ENCODE results near the gene PGAP1. TPM values are rescaled to one million over a fixed set of nuclear protein-coding genes. Genes with fewer than 3 reads are reported as not detected.

The PGAP1 gene, protein sequence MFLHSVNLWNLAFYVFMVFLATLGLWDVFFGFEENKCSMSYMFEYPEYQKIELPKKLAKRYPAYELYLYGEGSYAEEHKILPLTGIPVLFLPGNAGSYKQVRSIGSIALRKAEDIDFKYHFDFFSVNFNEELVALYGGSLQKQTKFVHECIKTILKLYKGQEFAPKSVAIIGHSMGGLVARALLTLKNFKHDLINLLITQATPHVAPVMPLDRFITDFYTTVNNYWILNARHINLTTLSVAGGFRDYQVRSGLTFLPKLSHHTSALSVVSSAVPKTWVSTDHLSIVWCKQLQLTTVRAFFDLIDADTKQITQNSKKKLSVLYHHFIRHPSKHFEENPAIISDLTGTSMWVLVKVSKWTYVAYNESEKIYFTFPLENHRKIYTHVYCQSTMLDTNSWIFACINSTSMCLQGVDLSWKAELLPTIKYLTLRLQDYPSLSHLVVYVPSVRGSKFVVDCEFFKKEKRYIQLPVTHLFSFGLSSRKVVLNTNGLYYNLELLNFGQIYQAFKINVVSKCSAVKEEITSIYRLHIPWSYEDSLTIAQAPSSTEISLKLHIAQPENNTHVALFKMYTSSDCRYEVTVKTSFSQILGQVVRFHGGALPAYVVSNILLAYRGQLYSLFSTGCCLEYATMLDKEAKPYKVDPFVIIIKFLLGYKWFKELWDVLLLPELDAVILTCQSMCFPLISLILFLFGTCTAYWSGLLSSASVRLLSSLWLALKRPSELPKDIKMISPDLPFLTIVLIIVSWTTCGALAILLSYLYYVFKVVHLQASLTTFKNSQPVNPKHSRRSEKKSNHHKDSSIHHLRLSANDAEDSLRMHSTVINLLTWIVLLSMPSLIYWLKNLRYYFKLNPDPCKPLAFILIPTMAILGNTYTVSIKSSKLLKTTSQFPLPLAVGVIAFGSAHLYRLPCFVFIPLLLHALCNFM
- total RNA-seq: 10 to 100 TPM in 1 of 2 donors, 1 to 10 TPM in 1; 5.7 to 10.5 TPM

- H3K4me1 ChIP-seq: no peaks in the 10 kb centered on the region
- no peaks in the 10 kb centered on the region for H3K27me3 ChIP-seq
- peak; percentile 90 for DNase-seq (ENCODE audit: low spot score)
- TF ChIP-seq, protein P1, sequence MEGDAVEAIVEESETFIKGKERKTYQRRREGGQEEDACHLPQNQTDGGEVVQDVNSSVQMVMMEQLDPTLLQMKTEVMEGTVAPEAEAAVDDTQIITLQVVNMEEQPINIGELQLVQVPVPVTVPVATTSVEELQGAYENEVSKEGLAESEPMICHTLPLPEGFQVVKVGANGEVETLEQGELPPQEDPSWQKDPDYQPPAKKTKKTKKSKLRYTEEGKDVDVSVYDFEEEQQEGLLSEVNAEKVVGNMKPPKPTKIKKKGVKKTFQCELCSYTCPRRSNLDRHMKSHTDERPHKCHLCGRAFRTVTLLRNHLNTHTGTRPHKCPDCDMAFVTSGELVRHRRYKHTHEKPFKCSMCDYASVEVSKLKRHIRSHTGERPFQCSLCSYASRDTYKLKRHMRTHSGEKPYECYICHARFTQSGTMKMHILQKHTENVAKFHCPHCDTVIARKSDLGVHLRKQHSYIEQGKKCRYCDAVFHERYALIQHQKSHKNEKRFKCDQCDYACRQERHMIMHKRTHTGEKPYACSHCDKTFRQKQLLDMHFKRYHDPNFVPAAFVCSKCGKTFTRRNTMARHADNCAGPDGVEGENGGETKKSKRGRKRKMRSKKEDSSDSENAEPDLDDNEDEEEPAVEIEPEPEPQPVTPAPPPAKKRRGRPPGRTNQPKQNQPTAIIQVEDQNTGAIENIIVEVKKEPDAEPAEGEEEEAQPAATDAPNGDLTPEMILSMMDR (IDR thresholded peaks at IDR 0.05): no peak
- H3K9me3 ChIP-seq: no peaks in the 10 kb centered on the region
- peak within 1 kb of the TSS; percentile 60 to 92 for H3K4me3 ChIP-seq
- H3K36me3 ChIP-seq: no peaks in the 10 kb centered on the region
- H3K27ac ChIP-seq: peak within 1 kb of the TSS; percentile 89 to 93
Measured at GRCh38 chr2:196926562-196927375, at the start of gene PGAP1. PGAP1 (minus strand) TSS chr2:196926707; CDS start chr2:196926616, 91 bp downstream.

DNA sequence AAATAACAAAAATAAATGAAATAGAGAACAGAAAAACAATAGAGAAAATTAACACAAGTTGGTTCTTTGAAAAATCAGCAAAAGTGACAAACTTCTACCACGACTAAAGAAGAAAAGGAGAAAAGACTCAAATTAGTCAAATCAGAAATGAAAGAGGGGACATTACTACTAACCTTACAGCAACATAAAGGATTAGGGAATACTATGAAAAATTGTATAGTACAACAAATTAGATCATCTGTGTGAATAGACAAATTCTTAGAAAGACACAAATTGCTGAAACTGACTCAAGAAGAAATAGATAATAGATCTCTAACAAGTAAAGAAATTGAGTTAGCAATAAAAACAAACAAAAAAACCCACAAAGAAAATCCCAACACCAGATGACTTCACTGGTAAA is 48.5 kb upstream of the PGAP1 start:
- Histone ChIP-seq H3K4me3 (no peak overlapping the region), H3K27me3 (no peaks in the 10 kb centered on the region), H3K4me1 (no peaks in the 10 kb centered on the region), H3K36me3 (no peaks in the 10 kb centered on the region), H3K9me3 (no peaks in the 10 kb centered on the region), H3K27ac (no peak overlapping the region)
- DNase-seq (ENCODE audit: low spot score): no peak
- TF ChIP-seq, protein P1 (IDR thresholded peaks at IDR 0.05): no peak

- TF ChIP-seq, protein P1 (IDR thresholded peaks at IDR 0.05): no peak
- no peak overlapping the region for H3K27ac ChIP-seq
Measured at GRCh38 chr2:196971574-196972279, 45.2 kb upstream of the PGAP1 start.

DNA sequence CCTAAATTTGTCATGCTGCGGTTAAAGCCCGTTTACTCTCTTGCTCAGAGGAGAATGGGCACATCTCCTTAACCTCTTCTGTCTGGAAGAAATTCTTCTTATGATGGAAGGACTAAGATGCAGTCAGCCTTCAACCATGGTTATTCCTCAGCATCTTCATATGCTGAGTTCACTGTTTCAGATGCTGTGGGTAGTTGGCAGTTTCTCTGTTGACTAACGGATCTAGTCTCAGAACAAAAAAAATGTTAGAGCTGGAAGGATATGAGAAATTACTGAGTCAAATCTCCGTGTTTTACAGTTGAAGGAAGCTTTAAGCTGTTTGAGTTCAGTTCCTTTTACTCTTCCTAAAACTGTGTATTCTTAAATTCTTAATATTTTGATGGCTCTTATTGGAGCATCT is 43.6 kb upstream of the PGAP1 start:
- no peaks in the 10 kb centered on the region for H3K9me3 ChIP-seq
- TF ChIP-seq, protein P1 (IDR thresholded peaks at IDR 0.05): no peak
- no peaks in the 10 kb centered on the region for H3K4me1 ChIP-seq
- DNase-seq (ENCODE audit: low spot score): no peak
- H3K27me3 ChIP-seq: no peaks in the 10 kb centered on the region
- no peaks in the 10 kb centered on the region for H3K36me3 ChIP-seq
- H3K27ac ChIP-seq: no peak overlapping the region
- no peak overlapping the region for H3K4me3 ChIP-seq

More at GRCh38 chr2:196971574-196972279, 45.2 kb upstream of the PGAP1 start:
- Histone ChIP-seq H3K9me3 (no peaks in the 10 kb centered on the region), H3K36me3 (no peaks in the 10 kb centered on the region), H3K4me1 (no peaks in the 10 kb centered on the region), H3K27me3 (no peaks in the 10 kb centered on the region), H3K4me3 (no peak overlapping the region)
- DNase-seq (ENCODE audit: low spot score): no peak

- H3K27ac ChIP-seq: no peak overlapping the region
- H3K4me1 ChIP-seq: no peaks in the 10 kb centered on the region
- no peaks in the 10 kb centered on the region for H3K36me3 ChIP-seq
- no peak for DNase-seq (ENCODE audit: low spot score)
- TF ChIP-seq, protein P1 (IDR thresholded peaks at IDR 0.05): no peak
- no peaks in the 10 kb centered on the region for H3K27me3 ChIP-seq
- H3K9me3 ChIP-seq: no peaks in the 10 kb centered on the region
- H3K4me3 ChIP-seq: no peak overlapping the region
Measured at GRCh38 chr2:196968516-196968915, 42.0 kb upstream of the PGAP1 start.
